Measurements from ENCODE around the gene AKT2.
"Not testable (repeated sequence)": the region's sequence is repeated elsewhere in the genome, so short reads cannot be mapped to it uniquely, and the experiment has no call there.

The AKT2 gene

DNA sequence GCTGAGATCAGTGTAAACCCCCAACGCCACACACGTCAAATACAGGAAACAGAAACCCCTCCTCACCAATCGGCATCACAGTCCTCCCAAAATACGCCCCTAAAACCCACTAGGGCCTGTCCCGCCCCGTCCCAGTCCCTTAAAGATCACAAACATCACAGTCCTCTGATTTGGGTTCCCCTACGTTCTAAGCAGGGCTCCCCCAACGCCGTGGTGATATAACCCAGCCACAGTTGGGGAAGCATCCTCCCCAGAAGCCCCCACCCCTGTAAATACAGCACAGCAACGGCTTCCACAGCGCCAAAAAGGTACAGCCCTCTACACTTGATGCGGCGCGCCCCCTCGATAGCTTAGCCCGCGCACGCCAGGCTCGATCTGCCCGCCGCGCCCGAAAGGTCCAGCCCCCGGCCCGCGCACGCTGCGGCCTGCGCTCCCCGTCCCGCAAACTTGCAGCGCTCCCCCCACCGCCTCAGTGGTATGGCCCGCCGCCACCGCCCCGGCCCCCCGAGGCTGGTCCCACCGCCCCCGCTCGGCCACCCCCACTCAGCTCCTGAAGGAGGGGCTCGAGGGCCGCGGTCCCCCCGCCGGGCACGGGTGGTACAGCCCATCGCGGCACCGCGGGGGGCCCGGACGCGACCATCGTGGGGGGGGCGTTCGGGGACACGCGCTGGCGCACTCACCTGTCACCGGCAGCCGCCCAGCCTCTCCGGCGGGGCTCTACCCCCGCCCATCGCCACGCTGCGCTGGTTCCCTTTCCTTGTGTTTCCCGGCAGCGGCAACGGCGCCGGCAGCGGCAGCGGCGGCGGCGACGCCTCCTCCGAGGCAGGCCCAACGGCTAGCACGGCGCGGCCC lies at the start of gene AKT2:
AKT2 (minus strand) TSS at position 845 of the 852 bp plus-strand sequence. CDS start 20,078 bp downstream, outside the sequence.
- DNase-seq, result peak; percentile 33

DNA sequence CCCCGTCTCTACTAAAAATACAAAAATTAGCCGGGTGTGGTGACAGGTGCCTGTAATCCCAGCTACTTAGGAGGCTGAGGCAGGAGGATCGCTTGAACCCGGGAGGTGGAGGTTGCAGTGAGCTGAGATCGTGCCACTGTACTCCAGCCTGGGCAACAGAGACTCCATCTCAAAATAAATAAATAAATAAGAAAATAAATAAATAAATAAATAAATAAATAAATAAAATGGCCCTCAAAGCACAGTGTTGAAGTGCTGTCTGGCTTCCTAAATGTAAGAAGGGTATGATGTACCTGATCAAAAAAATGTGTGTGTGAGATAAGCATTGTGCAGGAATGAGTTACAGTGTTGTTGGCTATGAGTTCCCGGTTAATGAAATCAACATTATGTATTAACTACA lies 47.9 kb upstream of the AKT2 start:
- not testable (repeated sequence) for DNase-seq

DNA sequence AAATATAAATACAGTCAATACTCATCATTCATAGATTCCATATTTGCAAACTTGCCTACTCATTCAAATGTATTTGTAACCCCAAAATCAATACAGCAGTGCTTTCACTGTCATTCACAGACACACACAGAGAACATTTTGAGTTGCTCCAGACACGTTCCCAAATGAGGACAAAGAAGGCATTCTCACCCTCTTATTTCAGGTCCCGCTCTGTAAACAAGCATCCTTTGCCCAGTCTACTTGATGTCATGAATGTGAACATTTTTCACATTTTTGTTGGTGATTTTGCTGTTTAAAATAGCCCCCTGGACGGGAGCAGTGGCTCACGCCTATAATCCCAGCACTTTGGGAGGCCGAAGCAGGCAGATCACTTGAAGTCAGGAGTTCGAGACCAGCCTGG lies 47.5 kb upstream of the AKT2 start:
- DNase-seq, result no peak

DNA sequence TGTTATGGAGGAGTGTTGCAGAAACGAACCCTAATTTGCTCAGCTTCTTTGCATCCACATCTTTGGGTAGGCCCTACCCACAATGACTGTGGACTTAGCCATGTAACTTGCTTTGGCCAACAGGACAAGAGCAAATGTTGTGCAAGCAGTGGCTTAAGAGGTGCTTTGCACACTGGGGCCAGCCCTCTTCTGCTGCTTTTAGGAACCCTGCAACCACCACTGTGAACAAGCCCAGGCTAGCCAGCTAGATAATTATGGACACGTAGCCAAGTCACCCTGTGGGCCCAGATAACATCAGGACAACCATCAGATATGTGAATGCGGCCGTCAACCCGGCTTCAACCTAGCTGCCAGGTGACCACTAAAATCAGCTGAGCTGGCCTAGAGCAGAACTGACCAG lies 45.9 kb upstream of the AKT2 start:
- DNase-seq, result no peak

DNA sequence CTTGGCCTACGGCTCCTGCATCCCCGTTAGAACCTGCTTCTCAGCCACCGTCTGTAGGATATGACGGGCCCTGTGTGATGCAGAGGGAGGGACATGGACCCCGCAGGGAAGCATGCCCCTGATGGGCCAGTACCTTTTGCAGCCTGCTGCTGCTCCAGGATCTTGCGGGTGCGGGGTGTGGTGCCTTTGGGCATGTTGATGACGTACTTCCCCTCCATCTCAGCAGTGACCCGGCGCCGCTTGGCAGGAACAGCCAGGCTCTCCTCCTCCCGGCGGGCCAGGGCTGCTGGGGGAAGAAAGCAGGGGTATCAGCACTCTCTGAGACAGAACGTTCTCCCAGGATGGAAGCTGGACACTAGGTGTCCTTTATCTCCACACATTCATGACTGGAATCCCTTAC lies 41.1 kb upstream of the AKT2 start:
- no peak for DNase-seq

DNA sequence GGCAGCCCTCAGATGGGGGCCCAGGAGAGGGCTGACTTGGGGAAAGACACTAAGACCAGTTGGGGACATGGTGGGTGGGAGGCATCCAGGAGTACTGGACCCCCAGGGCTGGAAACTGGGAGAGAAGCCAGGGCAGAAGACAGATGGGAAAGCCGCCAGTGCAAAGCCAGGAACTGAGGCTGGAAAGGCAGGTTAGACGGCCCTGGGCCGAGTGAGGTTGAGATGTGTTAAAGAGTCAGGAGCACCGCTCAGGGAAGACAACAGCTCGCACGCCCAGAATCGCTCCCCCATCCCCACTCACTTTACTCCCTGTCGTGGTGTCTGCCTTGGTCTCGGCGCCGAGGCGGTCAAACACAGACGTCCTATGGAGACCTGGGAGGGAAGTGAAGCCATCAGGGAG lies 38.6 kb upstream of the AKT2 start:
- DNase-seq, result no peak

DNA sequence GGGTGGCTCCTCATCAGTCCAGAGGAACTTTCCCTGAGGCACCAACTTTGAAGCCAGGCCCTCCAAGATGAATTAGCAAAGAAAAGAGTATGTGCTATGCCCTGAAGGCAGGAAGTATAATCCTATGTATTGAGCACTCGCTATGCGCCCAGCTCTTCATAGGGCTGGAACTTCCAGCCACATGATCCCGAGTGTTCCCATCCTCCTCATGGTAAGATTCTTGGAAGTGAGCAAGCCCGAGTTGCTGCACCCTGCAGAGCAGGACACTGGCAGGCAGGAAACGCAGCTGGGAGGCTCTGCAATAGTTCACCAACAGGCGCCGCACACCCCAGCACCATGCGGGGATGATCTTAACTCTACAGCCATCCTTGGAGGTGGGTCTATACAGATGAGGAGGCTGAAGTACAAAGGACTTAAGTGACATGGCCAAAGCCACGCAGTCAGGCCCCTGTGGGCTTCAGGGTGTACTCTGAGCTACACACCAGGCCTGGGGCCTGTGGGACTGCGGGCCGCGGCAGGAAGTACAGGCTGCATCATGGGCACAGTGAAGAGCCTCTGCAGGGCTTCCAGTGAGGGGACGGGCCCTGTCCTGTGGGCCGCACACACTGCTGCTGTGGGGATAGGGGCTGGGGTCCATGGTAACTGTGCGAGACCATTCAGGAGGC lies 37.9 kb upstream of the AKT2 start:
- DNase-seq, result no peak

DNA sequence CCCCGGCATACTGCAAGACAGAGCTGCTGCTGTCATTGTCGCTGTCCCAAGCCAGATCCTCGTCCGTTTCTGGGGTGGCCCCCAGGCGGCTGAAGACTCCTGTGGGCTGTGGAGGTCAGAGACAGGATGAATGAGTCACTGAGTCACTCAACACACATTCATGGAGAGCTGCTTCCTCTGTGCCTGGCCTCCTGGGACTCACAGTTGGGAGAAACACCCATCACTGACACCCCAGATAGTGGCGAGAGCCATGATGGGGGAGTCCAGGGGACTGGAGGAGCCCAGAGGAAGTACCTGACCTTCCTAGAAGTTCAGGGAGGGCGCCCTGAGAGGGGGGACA lies 37.1 kb upstream of the AKT2 start:
- no peak for DNase-seq

DNA sequence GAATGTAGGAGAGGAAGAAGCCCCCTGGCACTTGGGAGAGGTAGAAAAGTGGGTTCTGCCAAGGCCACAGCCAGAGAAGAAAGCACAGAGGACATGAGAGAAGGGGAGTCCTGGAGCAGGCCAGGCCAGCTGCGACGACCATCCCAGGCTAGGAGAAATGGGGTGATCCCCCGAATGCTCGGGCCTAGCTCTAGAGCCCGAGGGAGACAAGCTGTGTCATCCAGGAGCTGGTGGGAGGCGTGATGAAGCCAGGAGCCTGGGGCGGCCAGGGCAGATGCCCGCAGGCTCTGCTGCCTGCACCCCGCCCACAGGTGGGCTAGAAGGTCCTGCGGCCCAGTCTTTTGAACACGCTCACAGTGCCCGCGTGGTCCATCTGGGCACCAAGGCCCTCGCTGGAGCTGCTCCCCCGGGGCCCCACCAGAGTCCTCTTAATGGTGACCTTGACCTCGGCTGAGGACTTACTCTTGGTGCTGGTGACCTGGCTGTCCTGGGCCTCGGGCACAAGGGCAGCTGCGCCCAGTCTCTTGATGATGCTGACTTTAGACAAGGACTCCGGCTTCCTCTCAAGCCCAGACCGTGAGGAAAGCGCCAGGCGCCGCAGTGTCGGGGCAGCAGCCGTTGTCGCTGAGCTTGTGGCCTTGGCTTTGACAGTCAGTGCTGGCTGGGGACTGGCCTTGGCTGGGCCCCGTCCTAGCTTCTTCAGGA lies 36.6 kb upstream of the AKT2 start:
- DNase-seq, result no peak

DNA sequence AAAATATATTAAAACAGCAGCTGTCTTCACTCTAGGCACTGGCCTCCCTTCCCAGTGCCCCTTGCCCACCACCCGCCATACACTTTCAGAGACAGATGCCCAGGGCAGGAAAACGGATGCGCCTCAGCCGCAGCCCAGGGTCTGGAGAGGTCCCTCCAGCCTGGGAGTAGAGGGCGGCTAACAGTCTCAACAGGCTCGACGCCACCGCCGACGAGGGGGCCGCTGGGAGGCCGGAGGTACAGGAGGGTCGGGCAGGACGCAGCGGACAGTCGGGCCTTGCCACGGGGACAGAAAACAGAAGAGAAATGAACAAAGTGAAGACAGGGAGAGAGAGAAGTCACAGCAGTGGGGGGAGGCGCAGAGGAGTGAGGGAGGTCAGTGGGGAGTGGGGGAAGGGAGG lies 35.9 kb upstream of the AKT2 start:
- DNase-seq, result no peak

DNA sequence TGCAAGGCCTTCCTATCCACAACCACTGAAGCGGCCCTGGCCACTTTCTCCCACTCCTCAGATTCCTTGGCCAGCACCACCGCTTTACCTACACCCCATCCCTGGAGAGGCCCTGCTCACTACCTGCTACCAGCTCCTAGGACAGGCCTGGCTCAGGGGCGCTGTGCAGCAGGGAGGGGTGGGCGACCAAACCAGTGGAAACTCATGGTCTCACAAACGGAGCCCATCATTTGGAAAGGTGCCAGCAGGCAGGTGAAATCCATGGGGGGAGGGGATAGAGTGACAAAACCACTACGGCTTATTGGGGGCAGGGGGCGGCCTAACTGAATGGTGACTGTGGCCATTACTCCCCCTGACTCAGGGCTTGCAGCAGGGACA lies 35.4 kb upstream of the AKT2 start:
- no peak for DNase-seq

DNA sequence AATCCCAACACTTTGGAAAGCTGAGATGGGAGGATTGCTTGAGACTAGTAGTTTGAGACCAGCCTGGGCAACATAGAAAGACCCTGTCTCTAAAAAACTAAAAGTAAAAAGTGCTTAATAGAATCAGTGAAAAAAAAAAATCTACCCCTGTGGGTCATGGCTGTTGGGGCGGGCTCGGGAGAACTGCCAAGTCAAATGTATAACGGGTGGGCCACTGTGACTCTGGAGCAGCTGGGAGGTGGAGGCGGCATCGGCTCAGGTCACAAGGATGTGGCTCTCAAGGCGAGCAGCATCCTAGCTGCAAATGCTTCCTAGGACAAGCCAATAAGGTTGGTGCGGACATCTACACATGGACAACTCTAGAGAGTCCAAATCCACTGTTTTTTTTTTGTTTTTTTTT lies 32.2 kb upstream of the AKT2 start:
- DNase-seq, result no peak

DNA sequence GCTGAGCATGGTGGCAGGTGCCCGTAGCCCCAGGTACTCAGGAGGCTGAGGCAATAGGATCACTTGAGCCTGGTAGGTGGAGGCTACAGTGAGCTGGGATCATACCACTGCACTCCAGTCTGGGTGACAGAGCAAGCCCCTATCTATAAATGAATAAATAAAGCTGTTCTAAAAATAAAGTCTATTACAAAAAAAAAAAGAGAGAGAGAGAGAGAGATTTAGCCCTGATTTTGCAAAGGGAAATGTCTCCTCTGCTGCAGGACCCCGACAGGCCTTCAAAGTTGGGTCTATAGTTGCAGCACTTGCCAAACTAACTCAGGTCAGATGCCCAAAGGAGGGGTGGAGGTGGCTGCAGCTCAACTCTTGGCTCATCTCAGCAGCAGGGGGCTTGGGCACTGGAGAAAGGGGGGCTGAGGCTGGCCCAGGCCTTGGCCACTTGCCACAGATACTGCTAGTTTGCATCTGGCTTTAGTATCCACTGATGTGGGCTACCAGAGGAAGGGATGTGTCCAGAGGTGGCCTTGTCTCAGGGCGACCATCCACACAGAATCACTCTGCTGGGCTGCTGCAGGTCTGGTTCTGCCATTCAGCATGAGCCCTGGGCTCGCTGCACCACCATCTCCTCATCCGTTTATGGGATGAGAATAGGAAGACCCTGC lies 30.8 kb upstream of the AKT2 start:
- DNase-seq, result no peak

DNA sequence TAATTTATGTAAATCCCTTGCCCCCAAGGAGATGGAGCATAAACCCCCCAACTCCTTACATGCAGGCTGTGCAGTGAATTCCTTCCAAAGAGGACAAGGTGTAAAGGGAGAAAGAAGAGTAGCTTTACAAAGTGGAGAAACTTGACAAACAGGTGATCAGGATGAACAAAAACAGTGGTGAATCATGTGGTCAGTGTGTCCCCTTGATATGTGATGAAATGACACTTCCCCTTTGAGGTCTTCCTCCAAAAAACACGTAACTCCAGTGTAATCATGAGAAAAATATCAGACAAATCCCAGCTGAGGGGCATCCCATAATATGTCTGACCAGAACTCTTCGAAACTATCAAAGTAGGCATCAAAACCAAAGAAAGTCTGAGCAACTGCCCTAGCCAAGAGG lies 29.5 kb upstream of the AKT2 start:
- no peak for DNase-seq

DNA sequence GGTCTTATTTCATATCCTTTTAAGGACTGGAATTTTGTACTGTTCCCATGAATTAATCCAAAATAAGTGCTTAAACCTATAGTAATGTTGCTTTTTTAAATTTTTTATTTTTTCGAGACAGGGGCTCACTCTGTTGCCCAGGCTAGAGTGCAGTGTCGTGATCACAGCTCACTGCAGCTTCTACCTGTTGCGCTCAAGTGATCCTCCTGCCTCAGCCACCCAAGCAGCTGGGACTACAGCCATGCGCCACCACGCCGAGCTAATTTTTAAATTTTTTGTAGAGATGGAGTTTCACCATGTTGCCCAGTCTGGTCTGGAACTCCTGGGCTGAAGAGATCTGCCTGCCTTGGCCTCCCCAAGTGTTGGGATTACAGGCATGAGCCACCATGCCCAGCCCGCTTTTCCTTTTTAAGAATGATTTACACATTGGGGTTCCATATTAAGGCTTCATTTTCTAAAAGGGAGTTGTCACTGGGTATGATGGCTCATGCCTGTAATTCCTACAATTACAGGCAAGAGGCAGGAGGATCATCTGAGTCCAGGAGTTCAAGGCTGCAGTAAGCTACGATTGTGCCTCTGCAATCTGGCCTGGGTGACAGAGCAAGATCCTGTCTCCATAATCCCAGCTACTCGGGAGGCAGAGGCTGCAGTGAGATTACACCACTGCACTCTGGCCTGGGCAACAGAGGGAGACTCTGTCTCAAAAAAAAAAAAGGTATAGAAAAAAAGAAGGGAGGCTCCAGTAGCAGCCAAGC lies 28.3 kb upstream of the AKT2 start:
- DNase-seq, result no peak

DNA sequence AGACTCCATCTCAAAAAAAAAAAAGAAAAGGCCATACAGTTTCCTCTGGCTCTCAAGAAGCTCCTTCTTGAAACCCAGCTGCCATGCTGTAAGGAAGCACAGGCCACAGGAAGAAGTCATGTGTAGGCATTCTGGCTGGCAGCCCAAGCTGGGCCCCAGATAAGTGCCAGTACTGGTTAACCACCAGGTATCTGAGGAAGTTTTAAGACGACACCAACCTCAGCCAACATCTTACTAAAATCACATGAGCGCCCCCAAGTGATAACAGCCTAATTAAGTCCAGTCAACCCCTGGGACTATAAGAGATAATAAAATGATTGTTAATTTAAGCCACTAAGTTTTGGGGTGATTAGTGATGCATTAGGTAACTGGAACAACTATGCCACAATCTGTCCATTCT lies 27.4 kb upstream of the AKT2 start:
- no peak for DNase-seq

DNA sequence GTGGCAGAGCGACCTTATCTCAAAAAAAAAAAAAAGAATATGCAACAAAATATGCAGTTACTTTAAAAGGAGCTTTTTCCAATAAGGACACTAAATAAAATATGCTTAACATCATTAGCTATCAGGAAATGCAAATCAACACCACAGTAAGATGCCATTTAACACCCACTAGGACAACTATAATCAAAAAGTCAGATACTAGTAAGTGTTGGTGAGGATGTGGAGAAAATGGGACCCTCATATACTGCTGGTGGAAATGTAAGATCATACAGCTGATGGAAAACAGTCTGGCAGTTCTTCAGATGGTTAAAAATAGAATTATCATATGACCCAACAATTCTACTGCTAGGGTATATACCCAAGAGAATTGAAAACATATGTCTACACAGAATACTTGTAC lies 24.5 kb upstream of the AKT2 start:
- no peak for DNase-seq

DNA sequence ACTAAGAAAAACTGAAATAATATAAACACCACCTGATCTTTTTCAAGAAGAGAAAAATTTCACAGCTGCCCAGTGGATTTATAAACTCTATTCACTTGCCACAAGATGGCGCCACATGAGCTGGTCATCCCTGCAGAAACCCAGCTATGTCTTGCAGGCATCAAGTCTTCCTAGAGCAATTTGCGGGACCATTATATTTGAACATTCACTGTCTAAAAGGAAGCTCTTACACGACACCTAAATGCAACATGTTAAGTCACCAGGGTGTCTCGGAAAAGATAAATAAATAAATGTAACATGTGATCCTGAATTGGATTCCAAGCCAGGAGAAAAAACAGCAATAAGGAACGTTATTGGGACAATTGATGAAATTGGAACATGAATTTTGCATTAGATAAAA lies 20.3 kb upstream of the AKT2 start:
- peak; percentile 69 for DNase-seq

DNA sequence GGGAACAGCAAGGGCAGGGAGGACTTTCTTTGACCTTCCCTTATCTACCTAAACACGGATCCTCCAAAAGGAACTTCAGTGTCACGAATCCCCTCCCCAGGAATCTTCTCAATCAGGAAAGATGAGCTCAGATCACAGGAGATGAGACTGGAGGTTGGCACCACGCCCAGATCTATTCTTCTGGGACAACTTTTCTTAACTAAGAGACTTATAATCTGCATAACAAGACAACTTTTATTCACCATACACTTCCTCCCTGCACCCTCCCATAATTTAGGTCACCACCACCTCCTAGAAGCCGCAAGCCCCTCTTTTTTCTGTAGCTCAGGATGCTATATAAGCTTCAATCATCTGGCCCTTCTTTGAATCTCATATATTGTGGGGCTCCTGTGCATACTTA lies 19.2 kb upstream of the AKT2 start:
- no peak for DNase-seq

DNA sequence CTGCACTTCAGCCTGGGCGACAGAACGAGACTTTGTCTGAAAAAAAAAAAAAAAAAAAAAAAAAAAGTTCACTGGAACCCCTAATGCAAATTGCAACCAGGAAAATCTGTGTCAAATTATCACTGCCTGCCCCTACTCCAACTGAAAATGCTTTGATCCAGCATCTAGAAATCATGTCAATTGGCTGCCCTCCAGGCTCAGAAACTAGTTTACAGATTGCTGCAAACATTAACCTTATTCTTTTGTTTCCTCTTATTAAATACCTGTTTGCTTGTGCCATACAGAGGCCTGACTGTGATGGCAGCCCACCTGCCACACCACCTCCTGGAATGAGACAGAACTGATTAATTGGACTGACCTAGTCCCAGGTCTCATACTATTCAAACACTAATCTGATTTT lies 18.6 kb upstream of the AKT2 start:
- no peak for DNase-seq

DNA sequence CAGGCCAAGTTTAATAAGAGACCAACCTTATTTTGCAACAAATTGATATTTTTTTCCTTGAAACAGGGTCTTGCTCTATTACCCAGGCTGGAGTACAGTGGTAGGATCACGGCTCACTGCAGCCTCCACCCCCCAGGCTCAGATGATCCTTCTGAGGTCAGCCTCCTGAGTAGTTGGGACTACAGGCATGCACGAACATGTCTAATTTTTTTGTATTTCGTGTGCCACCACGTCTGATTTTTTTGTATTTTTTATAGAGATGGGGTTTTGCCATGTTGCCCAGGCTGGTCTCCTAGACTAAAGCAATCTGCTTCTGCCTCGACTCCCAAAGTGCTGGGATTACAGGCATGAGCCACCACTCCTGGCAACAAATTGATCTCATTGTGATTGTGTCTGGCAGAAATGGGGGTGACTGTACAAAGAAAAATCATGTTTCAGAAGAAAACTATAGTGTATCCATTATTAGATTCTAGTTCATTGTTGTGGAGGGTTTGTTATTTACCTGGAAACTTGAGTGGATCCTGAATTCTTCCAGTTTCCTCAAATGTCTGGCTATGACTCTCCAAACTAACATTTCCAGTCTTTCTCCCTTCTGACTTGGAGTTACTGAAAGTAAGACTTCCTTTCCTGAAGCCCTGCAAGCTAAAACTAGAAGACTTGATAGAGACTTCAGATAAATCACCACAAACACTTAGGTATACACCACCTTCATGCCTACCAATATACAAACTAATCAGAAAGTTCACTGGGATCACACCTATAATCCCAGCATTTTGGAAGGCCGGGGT lies 17.3 kb upstream of the AKT2 start:
- DNase-seq, result no peak

DNA sequence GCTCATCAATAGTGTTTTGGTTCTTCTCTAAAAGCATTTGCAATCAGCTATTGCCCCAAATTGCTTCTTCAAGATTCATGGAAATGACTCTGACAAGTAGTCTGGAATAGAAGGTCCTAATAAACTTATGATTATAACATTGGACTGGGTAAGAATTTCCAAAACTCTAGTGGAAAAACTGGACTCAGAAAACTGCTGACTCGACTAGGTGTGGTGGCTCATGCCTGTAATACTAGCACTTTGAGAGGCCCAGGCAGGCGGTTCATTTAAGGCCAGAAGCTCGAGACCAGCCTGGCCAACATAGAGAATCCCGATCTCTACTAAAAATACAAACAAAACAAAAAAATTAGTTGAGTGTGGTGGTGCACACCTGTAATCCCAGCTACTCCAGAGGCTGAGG lies 15.5 kb upstream of the AKT2 start:
- no peak for DNase-seq
